ENCODE results near the gene MIOX.

MIOX gene

GRCh38 chr22:50490531-50491308 is 4.1 kb downstream of the MIOX start:
- peak; percentile 16 for DNase-seq

DNA sequence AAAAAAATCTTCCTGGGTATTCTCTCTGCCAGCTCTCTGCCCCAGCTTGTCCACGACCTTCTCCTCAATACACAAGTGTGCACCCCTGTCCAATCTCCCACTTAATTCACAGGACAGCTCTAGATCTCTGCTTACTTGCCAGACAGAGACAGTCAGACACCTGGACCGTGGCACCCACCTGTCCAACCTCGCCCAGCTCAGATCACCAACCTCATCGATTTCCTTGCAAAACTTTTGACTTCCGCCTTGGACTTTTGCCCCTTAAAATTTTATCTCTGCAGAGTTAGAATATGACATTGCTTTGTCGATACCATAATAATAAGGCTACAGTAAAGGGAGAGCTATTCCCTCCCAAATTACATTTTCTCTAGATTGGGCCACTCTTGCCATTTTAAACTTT is 10.4 kb downstream of the MIOX start:
- no peak for DNase-seq

GRCh38 chr22:50498322-50498890 is 11.7 kb downstream of the MIOX start:
- DNase-seq, result peak; percentile 75

DNA sequence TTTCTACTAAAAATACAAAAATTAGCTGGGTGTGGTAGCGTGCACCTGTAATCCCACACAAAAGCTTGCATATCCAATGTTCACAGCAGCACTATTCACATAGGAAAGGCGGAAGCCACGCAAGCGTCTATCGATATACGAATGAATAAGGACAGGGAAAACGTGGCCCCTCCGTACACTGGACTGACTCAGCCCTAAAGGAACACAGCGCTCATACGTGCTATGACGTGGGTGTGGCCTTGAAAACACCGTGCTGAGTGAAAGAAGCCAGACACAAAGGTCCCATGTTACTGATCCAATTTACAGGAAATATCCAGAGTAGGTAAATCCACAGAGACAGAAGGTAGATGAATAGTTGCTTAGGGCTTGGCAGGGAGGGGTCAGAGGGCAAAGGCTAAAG is 13.8 kb downstream of the MIOX start:
- DNase-seq, result no peak

DNA sequence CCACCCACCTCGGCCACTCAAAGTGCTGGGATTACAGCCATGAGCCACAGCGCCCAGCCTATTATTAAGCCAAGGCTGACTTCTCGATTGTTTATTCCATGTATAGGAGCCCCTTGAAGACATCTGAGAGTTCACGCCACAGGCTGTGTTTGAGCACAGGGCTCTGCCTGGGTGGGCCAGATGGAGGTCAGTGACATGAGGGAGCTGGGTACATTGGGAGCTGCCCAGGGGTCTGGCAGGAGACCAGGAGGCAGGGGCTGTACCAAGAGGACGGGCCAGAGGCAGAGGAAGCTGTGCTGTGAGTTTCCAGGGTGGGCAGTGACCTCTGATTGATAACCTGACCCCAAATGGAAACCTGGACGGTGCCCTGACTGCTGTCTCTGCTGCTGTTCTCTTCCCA is 15.4 kb downstream of the MIOX start:
- DNase-seq, result no peak

- no peak for DNase-seq
These were observed 16.2 kb downstream of the MIOX start for GRCh38 chr22:50502628-50503474.

- no peak for DNase-seq
These were observed 17.0 kb downstream of the MIOX start for GRCh38 chr22:50503475-50504145.

DNA sequence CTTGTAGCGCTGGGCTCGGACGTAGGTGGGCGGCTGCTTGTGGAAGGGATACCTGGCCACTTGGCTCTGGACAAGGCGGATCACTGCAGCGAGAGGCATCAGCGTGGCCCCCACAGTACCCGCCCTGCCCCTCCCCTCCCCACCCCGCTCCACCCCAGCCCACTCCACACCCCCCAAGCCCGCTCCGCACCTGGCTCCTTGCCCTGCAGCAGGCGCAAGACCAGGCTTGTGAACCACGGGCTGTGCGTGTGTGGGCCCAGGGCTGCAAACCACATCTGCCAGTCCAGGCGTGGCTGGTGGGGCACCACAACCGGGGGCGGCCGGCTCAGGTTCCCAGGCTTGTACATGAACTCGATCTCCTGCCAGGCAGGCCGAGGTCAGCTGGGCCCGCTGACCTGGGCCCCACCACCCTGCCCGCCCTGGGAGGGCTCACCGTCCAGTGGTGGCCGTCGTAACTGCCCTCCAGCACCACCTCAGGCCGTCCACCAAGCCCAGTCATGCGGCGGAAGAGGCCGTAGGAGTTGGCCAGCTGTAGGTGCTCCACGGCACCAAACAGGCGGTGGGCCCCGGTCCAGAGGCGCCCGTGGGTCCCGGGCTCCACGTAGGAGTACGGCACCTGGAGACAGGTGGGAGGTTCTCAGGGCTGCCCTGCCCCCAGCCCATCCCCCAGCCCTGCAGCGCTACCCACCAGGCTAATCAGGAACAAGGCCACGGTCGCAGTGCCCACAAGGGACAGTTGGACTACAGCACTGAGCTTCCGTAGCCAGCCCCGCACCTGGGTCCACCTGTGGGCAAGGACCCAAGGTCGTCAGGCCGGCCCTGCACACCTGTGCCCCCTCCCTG is 17.9 kb downstream of the MIOX start:
- no peak for DNase-seq

- no peak for DNase-seq
These were observed 18.7 kb downstream of the MIOX start for GRCh38 chr22:50505276-50505775.

- no peak for DNase-seq
These were observed 19.3 kb downstream of the MIOX start for GRCh38 chr22:50505776-50506610.

GRCh38 chr22:50506611-50507420 is 20.2 kb downstream of the MIOX start:
- no peak for DNase-seq

DNA sequence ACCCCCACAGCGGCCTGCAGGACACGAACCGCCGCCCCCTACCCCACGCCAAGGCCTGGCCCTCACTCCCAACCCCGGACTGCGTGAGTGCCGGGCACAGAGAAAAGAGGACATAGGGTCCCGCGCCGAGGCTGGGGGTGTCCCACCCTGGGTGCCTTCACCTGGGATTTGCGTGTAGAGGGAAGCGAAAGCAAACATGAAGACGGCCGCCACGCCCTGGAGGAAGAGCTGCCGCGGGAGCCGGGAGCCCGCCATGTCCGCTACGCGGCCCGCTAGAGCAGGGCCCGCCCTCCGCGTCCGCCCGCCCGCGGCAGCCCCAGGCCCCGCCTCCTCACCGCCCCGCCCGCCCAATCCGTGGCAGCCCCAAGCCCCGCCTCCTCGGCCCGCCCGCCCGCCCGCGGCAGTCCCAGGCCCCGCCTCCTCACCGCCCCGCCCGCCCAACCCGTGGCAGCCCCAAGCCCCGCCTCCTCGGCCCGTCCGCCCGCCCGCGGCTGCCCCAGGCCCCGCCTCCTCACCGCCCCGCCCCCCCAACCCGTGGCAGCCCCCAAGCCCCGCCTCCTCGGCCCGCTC is 20.8 kb downstream of the MIOX start, which contains the start of gene LMF2:
TSS of gene LMF2 (minus strand) at position 282 of the 570 bp plus-strand sequence. CDS start at position 255, 27 bp downstream.
- DNase-seq, result peak; percentile 43

DNA sequence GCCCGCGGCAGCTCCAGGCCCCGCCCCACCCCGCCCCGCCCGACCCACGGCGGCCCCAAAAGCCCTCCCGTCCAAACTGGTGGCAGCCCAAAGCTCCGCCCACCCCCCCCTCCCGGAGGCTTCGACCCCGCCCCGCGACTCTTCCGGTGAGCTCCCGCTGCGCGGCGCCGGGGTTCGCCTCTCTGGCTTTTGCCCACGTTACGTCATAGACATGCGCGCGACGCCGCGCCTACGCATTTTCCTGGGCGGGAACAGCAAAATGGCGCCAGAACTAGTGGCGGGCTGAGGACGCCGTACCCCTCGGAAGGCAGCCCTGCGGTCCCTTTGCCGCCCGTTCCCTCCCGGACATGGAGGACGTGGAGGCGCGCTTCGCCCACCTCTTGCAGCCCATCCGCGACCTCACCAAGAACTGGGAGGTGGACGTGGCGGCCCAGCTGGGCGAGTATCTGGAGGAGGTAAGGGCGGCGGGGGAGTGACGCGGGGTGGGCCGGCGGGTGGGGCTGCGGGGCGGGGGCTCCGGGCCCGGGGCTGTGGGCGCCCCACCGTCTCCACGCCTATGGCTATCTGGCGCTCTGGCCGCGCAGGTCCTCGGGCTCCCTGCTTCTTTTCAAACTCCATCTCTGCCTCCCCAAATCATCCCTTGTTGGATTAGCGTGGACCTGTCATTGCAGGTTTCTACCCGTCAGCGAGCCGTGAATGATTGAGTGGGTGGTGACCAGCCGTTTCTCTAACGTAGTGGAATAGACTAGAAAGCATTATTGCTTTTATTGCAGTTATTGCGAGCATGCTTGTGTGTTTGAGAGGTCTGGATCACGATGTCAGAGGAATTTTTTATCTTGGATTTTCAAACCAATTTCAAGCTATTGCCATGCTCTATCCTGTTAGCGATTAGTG is 21.6 kb downstream of the MIOX start, which contains the start of gene NCAPH2:
TSS of gene NCAPH2 (plus strand) at position 234 of the 894 bp plus-strand sequence. CDS start at position 348, 114 bp downstream.
- DNase-seq, result peak; percentile 95

- DNase-seq, result no peak
These were observed 22.2 kb downstream of the MIOX start for GRCh38 chr22:50508897-50509296.

GRCh38 chr22:50513175-50513574 is 26.5 kb downstream of the MIOX start:
- DNase-seq, result no peak

DNA sequence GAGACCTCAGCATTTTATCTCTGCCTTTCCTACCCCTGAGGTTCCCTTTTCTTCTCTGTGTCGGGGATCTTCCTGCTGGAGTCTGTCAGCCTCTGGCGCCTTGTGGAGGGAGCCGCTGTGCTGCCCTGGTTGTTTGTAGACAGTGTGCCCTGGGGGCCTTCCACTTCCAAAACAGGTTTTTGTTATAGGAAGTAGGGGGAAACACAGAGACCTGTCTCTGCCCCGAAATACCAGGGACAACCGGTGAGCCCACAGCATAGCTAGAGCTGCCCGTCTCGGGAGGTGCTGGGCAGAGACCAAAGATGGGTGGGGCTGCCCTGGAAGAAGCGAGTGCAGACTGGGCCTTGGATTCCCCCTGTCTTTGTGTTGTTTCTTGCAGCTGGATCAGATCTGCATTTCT is 29.4 kb downstream of the MIOX start:
- no peak for DNase-seq

GRCh38 chr22:50516891-50517290 is 30.2 kb downstream of the MIOX start:
- no peak for DNase-seq

DNA sequence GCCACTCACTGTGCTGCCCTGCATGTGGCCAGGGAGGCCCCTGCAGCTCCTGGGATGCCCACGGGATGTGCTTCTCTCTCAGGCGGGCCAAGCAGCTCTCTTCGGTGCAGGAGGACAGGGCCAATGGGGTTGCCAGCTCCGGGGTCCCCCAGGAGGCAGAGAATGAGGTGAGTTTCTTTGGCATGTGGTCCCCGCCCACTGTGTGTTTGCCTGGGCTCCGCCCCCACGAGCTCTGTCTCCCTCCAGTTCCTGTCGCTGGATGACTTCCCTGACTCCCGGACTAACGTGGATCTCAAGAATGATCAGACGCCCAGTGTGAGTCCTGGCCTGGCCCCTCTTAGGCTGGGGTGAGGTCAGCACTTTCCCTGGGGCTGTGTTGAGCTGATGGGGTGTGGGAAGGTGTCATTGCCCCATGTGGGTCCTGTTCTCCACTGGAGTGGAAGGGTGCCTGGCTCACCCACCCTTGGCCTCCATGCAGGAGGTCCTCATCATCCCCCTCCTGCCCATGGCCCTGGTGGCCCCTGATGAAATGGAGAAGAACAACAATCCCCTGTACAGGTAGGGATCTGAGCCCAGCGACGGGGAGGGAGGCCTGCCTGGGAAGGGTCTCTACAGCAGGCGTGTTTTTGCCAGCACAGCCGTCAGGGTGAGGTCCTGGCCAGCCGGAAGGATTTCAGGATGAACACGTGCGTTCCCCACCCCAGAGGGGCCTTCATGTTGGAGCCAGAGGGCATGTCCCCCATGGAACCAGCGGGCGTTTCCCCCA is 31.0 kb downstream of the MIOX start:
- DNase-seq, result no peak

Measured in DMS153 (cell line).